ENCODE data around the gene GALNTL6. TPM values are rescaled to one million over a fixed set of nuclear protein-coding genes. Genes with fewer than 3 reads are reported as not detected.

Gene GALNTL6
- total RNA-seq, 1 donor from 2014 or later = 0.61 TPM

GRCh38 chr4:172836661-172837060 lies 1023.5 kb downstream of the GALNTL6 start:
- Mint-ChIP-seq H3K27me3 (ENCODE audit: low read depth, unreplicated experiment) (peaks cover 3% of the 10 kb centered on the region), H3K36me3 (ENCODE audit: low read depth, unreplicated experiment) (no peaks in the 10 kb centered on the region), H3K9me3 (ENCODE audit: unreplicated experiment) (no peaks in the 10 kb centered on the region), H3K4me1 (ENCODE audit: low read depth, unreplicated experiment) (no peaks in the 10 kb centered on the region), H3K4me3 (ENCODE audit: unreplicated experiment) (no peak overlapping the region), H3K27ac (ENCODE audit: unreplicated experiment) (no peak overlapping the region)
- TF ChIP-seq EZH2 (IDR thresholded peaks at IDR 0.05; ENCODE audit: insufficient read depth, low read length) = no peak
- TF ChIP-seq, protein P1, sequence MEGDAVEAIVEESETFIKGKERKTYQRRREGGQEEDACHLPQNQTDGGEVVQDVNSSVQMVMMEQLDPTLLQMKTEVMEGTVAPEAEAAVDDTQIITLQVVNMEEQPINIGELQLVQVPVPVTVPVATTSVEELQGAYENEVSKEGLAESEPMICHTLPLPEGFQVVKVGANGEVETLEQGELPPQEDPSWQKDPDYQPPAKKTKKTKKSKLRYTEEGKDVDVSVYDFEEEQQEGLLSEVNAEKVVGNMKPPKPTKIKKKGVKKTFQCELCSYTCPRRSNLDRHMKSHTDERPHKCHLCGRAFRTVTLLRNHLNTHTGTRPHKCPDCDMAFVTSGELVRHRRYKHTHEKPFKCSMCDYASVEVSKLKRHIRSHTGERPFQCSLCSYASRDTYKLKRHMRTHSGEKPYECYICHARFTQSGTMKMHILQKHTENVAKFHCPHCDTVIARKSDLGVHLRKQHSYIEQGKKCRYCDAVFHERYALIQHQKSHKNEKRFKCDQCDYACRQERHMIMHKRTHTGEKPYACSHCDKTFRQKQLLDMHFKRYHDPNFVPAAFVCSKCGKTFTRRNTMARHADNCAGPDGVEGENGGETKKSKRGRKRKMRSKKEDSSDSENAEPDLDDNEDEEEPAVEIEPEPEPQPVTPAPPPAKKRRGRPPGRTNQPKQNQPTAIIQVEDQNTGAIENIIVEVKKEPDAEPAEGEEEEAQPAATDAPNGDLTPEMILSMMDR (IDR thresholded peaks at IDR 0.05; ENCODE audit: insufficient read depth, low read depth, low read length) = no peak
- DNase-seq (ENCODE audit: low read depth) (no peak), FAIRE-seq (no peak)
- no peak overlapping the region for H3K4me2 ChIP-seq (ENCODE audit: low read length)
- no peaks in the 10 kb centered on the region for H3K79me2 ChIP-seq (ENCODE audit: insufficient read depth, low read length)
- H4K20me1 ChIP-seq (ENCODE audit: insufficient read depth, low read length) = no peaks in the 10 kb centered on the region
- no peak overlapping the region for H3K27ac ChIP-seq (ENCODE audit: low read depth, low read length)
- no peaks in the 10 kb centered on the region for H3K36me3 ChIP-seq (ENCODE audit: insufficient read depth, low read length)
- H3K9me3 ChIP-seq (ENCODE audit: insufficient read depth, low read depth, low read length) = no peaks in the 10 kb centered on the region
- H3K4me3 ChIP-seq (ENCODE audit: insufficient read depth, low read depth, low read length) = no peak overlapping the region
- H3K4me1 ChIP-seq (ENCODE audit: insufficient read depth, low read length) = no peaks in the 10 kb centered on the region
- H3K27me3 ChIP-seq (ENCODE audit: insufficient read depth, low read length) = no peaks in the 10 kb centered on the region
- no peak overlapping the region for H3K9ac ChIP-seq (ENCODE audit: low read length)
- H2AFZ ChIP-seq (ENCODE audit: low read depth, low read length) = no peak overlapping the region

DNA sequence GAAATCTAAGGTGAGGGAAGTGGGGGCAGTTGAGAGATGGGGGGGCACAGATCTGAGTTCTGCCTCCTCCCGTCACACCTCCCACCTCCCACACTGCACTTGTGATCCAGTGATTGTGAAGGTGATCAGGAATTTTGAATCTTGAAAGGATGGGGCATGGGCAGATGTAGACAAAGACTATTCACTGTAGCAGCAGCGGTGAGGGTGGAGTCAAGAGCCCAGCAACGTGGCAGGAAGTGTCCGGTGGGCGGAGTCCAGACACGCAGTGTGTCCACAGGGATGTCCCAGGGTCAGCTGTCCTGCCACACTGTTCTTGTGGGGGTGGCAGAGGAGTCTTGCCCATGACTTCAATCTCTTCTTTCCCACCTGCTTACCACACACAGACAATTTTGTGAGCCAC lies 1024.9 kb downstream of the GALNTL6 start:
- Histone ChIP-seq H4K20me1 (ENCODE audit: insufficient read depth, low read length) (no peaks in the 10 kb centered on the region), H3K9ac (ENCODE audit: low read length) (no peak overlapping the region), H2AFZ (ENCODE audit: low read depth, low read length) (no peak overlapping the region), H3K9me3 (ENCODE audit: insufficient read depth, low read depth, low read length) (no peaks in the 10 kb centered on the region), H3K36me3 (ENCODE audit: insufficient read depth, low read length) (no peaks in the 10 kb centered on the region), H3K4me1 (ENCODE audit: insufficient read depth, low read length) (no peaks in the 10 kb centered on the region), H3K4me2 (ENCODE audit: low read length) (no peak overlapping the region), H3K4me3 (ENCODE audit: insufficient read depth, low read depth, low read length) (no peak overlapping the region), H3K27me3 (ENCODE audit: insufficient read depth, low read length) (no peaks in the 10 kb centered on the region), H3K79me2 (ENCODE audit: insufficient read depth, low read length) (no peaks in the 10 kb centered on the region), H3K27ac (ENCODE audit: low read depth, low read length) (no peak overlapping the region)
- Mint-ChIP-seq H3K4me1 (ENCODE audit: low read depth, unreplicated experiment) (no peaks in the 10 kb centered on the region), H3K4me3 (ENCODE audit: unreplicated experiment) (no peak overlapping the region), H3K27me3 (ENCODE audit: low read depth, unreplicated experiment) (peaks cover 3% of the 10 kb centered on the region), H3K9me3 (ENCODE audit: unreplicated experiment) (no peaks in the 10 kb centered on the region), H3K36me3 (ENCODE audit: low read depth, unreplicated experiment) (no peaks in the 10 kb centered on the region), H3K27ac (ENCODE audit: unreplicated experiment) (no peak overlapping the region)
- TF ChIP-seq, protein P1 (IDR thresholded peaks at IDR 0.05; ENCODE audit: insufficient read depth, low read depth, low read length) = no peak
- TF ChIP-seq EZH2 (IDR thresholded peaks at IDR 0.05; ENCODE audit: insufficient read depth, low read length) = no peak
- FAIRE-seq (no peak), DNase-seq (ENCODE audit: low read depth) (no peak)

GRCh38 chr4:172838943-172839342 lies 1025.7 kb downstream of the GALNTL6 start:
- no peak for DNase-seq (ENCODE audit: low read depth)
- FAIRE-seq = no peak
- no peak overlapping the region for H3K4me2 ChIP-seq (ENCODE audit: low read length)

More at GRCh38 chr4:172838943-172839342, 1025.7 kb downstream of the GALNTL6 start:
- peaks cover 3% of the 10 kb centered on the region for H3K27me3 Mint-ChIP-seq (ENCODE audit: low read depth, unreplicated experiment)
- no peaks in the 10 kb centered on the region for H3K79me2 ChIP-seq (ENCODE audit: insufficient read depth, low read length)
- H3K4me3 ChIP-seq (ENCODE audit: insufficient read depth, low read depth, low read length) = no peak overlapping the region
- no peak overlapping the region for H3K27ac Mint-ChIP-seq (ENCODE audit: unreplicated experiment)
- no peaks in the 10 kb centered on the region for H3K36me3 Mint-ChIP-seq (ENCODE audit: low read depth, unreplicated experiment)
- H3K9ac ChIP-seq (ENCODE audit: low read length) = no peak overlapping the region
- no peak overlapping the region for H2AFZ ChIP-seq (ENCODE audit: low read depth, low read length)
- TF ChIP-seq EZH2 (IDR thresholded peaks at IDR 0.05; ENCODE audit: insufficient read depth, low read length) = no peak
- TF ChIP-seq, protein P1 (IDR thresholded peaks at IDR 0.05; ENCODE audit: insufficient read depth, low read depth, low read length) = no peak
- no peaks in the 10 kb centered on the region for H3K4me1 Mint-ChIP-seq (ENCODE audit: low read depth, unreplicated experiment)
- no peaks in the 10 kb centered on the region for H3K4me1 ChIP-seq (ENCODE audit: insufficient read depth, low read length)
- no peaks in the 10 kb centered on the region for H3K9me3 Mint-ChIP-seq (ENCODE audit: unreplicated experiment)
- no peaks in the 10 kb centered on the region for H3K36me3 ChIP-seq (ENCODE audit: insufficient read depth, low read length)
- no peak overlapping the region for H3K27ac ChIP-seq (ENCODE audit: low read depth, low read length)
- no peaks in the 10 kb centered on the region for H4K20me1 ChIP-seq (ENCODE audit: insufficient read depth, low read length)
- H3K4me3 Mint-ChIP-seq (ENCODE audit: unreplicated experiment) = no peak overlapping the region
- no peaks in the 10 kb centered on the region for H3K9me3 ChIP-seq (ENCODE audit: insufficient read depth, low read depth, low read length)
- no peaks in the 10 kb centered on the region for H3K27me3 ChIP-seq (ENCODE audit: insufficient read depth, low read length)
